ENCODE data around the gene NKX1-1. TPM values are rescaled to one million over a fixed set of nuclear protein-coding genes. Genes with fewer than 3 reads are reported as not detected.

The NKX1-1 gene
- total and polyA plus RNA-seq, 4 donors = not detected

- no peak for TF ChIP-seq CTCF (IDR thresholded peaks at IDR 0.05; ENCODE audit: control extremely low read depth, extremely low read depth)
Observed at GRCh38 chr4:1354983-1355275, 51.3 kb downstream of the NKX1-1 start.

GRCh38 chr4:1354136-1354982 lies 51.9 kb downstream of the NKX1-1 start:
- H3K27me3 ChIP-seq (ENCODE audit: control insufficient read depth in 3 of 3, insufficient read depth in 3 of 3, low read length in 2 of 3) = no peaks in the 10 kb centered on the region
- H3K4me1 ChIP-seq (ENCODE audit: control insufficient read depth in 5 of 5, insufficient read depth in 5 of 5, low read length in 5 of 5) = peaks cover 0 to 3% (median 0%) of the 10 kb centered on the region in 5 donors
- no peak for TF ChIP-seq CTCF (IDR thresholded peaks at IDR 0.05; ENCODE audit: control extremely low read depth, extremely low read depth)
- no peaks in the 10 kb centered on the region for H3K9me3 ChIP-seq (ENCODE audit: control insufficient read depth in 4 of 4, insufficient read depth in 3 of 4, low read length in 3 of 4)
- no peak overlapping the region for H3K4me3 ChIP-seq
- ATAC-seq (ENCODE audit: insufficient read depth, low FRiP score) (no peak), DNase-seq (no peak)
- H3K27ac ChIP-seq (ENCODE audit: low read depth in 1 of 2, low read length in 1 of 2) = no peak overlapping the region
- no peak overlapping the region for H3K9ac ChIP-seq (ENCODE audit: insufficient read depth in 1 of 2, low read length in 2 of 2)
- peaks cover 2 to 47% (median 3%) of the 10 kb centered on the region in 4 donors for H3K36me3 ChIP-seq (ENCODE audit: control insufficient read depth in 4 of 4, insufficient read depth in 4 of 4, low read length in 4 of 4)
- WGBS, 2 donors = 92 to 93% methylated on average over 36 of the region's 36 CpGs

More at GRCh38 chr4:1354983-1355275, 51.3 kb downstream of the NKX1-1 start:
- ATAC-seq (ENCODE audit: insufficient read depth, low FRiP score) (no peak), DNase-seq (no peak)
- peaks cover 2 to 49% (median 3%) of the 10 kb centered on the region in 4 donors for H3K36me3 ChIP-seq (ENCODE audit: control insufficient read depth in 4 of 4, insufficient read depth in 4 of 4, low read length in 4 of 4)
- no peak overlapping the region for H3K27ac ChIP-seq (ENCODE audit: low read depth in 1 of 2, low read length in 1 of 2)
- H3K27me3 ChIP-seq (ENCODE audit: control insufficient read depth in 3 of 3, insufficient read depth in 3 of 3, low read length in 2 of 3) = no peaks in the 10 kb centered on the region
- H3K9me3 ChIP-seq (ENCODE audit: control insufficient read depth in 4 of 4, insufficient read depth in 3 of 4, low read length in 3 of 4) = no peaks in the 10 kb centered on the region
- no peak overlapping the region for H3K9ac ChIP-seq (ENCODE audit: insufficient read depth in 1 of 2, low read length in 2 of 2)
- H3K4me3 ChIP-seq = no peak overlapping the region
- peaks cover 0 to 3% (median 0%) of the 10 kb centered on the region in 5 donors for H3K4me1 ChIP-seq (ENCODE audit: control insufficient read depth in 5 of 5, insufficient read depth in 5 of 5, low read length in 5 of 5)
- WGBS, 2 donors = 94 to 97% methylated on average over 18 of the region's 18 CpGs

GRCh38 chr4:1353186-1354055 lies 52.8 kb downstream of the NKX1-1 start:
- no peak overlapping the region for H3K4me3 ChIP-seq
- no peak overlapping the region for H3K27ac ChIP-seq (ENCODE audit: low read depth in 1 of 2, low read length in 1 of 2)
- no peak for ATAC-seq (ENCODE audit: insufficient read depth, low FRiP score)
- H3K4me1 ChIP-seq (ENCODE audit: control insufficient read depth in 5 of 5, insufficient read depth in 5 of 5, low read length in 5 of 5) = peaks cover 0 to 6% (median 3%) of the 10 kb centered on the region in 5 donors
- WGBS, 2 donors = 91 to 94% methylated on average over 30 of the region's 30 CpGs
- peaks cover 0 to 44% (median 3%) of the 10 kb centered on the region in 4 donors for H3K36me3 ChIP-seq (ENCODE audit: control insufficient read depth in 4 of 4, insufficient read depth in 4 of 4, low read length in 4 of 4)
- TF ChIP-seq CTCF (IDR thresholded peaks at IDR 0.05; ENCODE audit: control extremely low read depth, extremely low read depth) = no peak
- H3K27me3 ChIP-seq (ENCODE audit: control insufficient read depth in 3 of 3, insufficient read depth in 3 of 3, low read length in 2 of 3) = no peaks in the 10 kb centered on the region
- no peaks in the 10 kb centered on the region for H3K9me3 ChIP-seq (ENCODE audit: control insufficient read depth in 4 of 4, insufficient read depth in 3 of 4, low read length in 3 of 4)
- no peak overlapping the region for H3K9ac ChIP-seq (ENCODE audit: insufficient read depth in 1 of 2, low read length in 2 of 2)
- DNase-seq = no peak

Other genes with a start within 250 kb of the NKX1-1 start
- gene SPON2, start 233.9 kb downstream of the NKX1-1 start, total RNA-seq = 100 to 1,000 TPM in 1 of 2 donors, 10 to 100 TPM in 1; 31.6 to 106 TPM
- 100 to 1,000 TPM in 1 of 2 donors, 10 to 100 TPM in 1; 21.0 to 105 TPM for gene SPON2, start 233.9 kb downstream of the NKX1-1 start, polyA plus RNA-seq
- gene CTBP1, start 157.3 kb downstream of the NKX1-1 start, total RNA-seq = 100 to 1,000 TPM; 121 to 204 TPM
- 100 to 1,000 TPM; 126 to 150 TPM for gene CTBP1, start 157.3 kb downstream of the NKX1-1 start, polyA plus RNA-seq
- 10 to 100 TPM; 54.5 to 67.4 TPM for gene MAEA, start 116.6 kb downstream of the NKX1-1 start, total RNA-seq
- 10 to 100 TPM; 39.7 to 67.1 TPM for gene MAEA, start 116.6 kb downstream of the NKX1-1 start, polyA plus RNA-seq
- 10 to 100 TPM; 17.5 to 50.9 TPM for gene UVSSA, start 59.2 kb downstream of the NKX1-1 start, total RNA-seq
- gene UVSSA, start 59.2 kb downstream of the NKX1-1 start, polyA plus RNA-seq = 10 to 100 TPM in 1 of 2 donors, 1 to 10 TPM in 1; 9.8 to 17.9 TPM